Body of pancreas (tissue), 4 donors: ENCODE measurements around the gene SALL3.

Experiments used
- CTCF ChIP-seq, 7 experiments: fragments of 450-650 bp in 4 of 7; fragments of 200-600 bp in 3 of 7; sonication (generic) in 3 of 7; IDR thresholded peaks; one replicate each; pipeline ENCODE4 v1.5.1; 2016 to 2019; ENCODE audit warnings: antibody characterized with exemption in 7 of 7
- POLR2A ChIP-seq, 3 donors: fragments of 450-650 bp; IDR thresholded peaks; one replicate each; pipeline ENCODE4 v1.6.1; 2016; ENCODE audit warnings: antibody characterized with exemption in 3 of 3, mild to moderate bottlenecking in 2 of 3

GRCh38 chr18:78948707-78949106, 30.9 kb upstream of the SALL3 start:
- TF ChIP-seq CTCF (IDR thresholded peaks at IDR 0.05) = no peak
- no peak for TF ChIP-seq POLR2A (IDR thresholded peaks at IDR 0.05)
